NCI-H774 (cell line): Measurements from ENCODE around the gene C3orf18.
"Not testable (repeated sequence)": the region's sequence is repeated elsewhere in the genome, so short reads cannot be mapped to it uniquely, and the experiment has no call there.

ENCODE experiments used
- DNase-seq: peaks from one replicate; lab custom pipeline; 2025; lab: John Stamatoyannopoulos, UW

The C3orf18 gene

DNA sequence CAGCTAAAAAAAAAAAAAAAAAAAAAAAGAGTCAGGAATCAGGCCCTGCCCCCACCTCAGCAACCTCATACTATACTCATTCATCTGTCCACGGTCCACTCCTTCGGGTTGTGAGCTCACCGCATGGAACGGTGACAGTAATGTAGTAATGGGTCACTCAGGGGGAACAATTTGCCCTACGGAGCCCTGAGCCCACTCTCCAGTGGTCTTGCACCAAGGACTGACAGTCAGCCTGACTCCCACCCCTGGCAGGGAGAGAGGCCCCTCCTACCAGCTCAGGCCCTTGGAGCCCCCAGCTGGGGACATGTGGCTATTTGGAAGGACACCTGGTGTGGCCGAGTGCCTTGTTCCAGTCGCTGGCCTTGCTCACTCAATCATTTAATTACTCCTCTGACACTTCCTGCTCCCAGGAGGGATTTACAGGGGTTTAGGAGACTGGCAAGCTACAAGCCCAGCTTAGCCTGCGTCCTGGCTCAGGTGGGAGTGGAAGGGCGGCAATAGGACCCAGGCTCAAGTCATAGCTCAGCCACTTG, 44.2 kb downstream of the C3orf18 start:
- DNase-seq = no peak

DNA sequence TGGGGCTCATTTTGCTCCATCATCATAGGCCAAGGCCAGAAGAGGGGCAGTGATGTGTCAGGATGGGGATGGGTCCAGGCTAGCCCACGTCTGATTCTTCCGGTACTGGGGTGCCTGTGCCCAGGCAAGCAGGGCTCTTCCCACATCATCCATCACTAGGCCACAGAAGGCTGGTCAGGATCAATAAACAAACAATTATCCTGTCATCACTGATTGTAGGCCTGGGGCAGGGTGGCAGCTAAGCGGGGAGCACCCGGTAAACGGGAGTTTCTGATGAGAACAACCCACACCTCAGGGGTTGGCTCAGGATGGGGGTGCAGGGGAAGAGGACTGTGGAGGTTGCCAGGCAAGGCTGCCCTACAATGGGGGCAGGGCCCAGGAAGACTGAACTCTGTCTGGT, 46.0 kb downstream of the C3orf18 start:
- DNase-seq = no peak

- no peak for DNase-seq
Observed at GRCh38 chr3:50520849-50521248, 46.7 kb downstream of the C3orf18 start.

DNA sequence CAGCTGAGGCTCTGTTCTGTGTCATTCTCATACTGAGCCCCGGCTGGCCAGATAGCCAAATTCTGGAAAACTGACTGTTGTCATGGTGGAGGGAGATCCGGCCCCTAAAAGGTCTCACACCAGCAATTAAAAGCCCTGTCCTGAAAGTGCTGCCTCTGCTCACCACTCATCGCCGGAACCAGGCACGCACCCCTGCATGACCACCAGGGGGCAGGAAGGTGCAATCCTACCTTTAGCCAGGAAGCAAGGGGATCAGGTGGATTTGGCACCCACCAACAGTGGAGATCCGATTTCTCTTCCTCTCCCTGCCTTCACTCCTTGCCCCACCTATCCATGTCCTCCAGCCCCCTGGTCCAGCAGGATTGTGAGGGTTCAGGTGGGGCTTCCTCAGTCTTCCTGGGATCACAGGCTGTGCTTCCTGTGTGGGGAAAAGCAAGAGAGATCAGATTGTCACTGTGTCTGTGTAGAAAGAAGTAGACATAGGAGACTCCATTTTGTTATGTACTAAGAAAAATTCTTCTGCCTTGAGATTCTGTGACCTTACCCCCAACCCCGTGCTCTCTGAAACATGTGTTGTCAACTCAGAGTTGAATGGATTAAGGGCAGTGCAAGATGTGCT, 48.0 kb downstream of the C3orf18 start:
- DNase-seq = no peak

- no peak for DNase-seq
Observed at GRCh38 chr3:50518436-50518835, 49.1 kb downstream of the C3orf18 start.

GRCh38 chr3:50517721-50518206, 49.8 kb downstream of the C3orf18 start:
- DNase-seq = no peak

DNA sequence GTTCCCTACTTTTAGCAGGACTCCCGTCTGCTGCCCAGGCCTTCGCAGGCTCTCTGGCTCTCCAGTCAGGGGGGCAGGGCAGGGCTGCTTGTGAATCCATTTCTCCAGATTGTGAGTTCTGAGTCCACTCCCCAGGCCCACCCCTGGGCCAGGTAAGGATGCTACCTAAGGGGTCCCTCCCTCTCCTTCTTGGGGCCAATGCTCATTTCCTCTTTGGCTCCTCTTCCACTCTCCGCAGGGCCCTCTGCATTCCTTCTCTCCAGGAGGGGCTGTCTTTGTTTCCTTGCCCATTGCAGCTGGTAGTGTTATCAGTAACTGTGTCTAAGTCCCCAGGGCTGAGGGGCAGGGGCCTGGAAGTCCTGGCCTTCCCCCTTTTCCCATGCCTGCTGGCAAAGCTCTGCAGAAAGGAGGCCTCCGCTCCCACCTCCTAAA, 51.1 kb downstream of the C3orf18 start:
- no peak for DNase-seq

GRCh38 chr3:50515565-50516439, 51.7 kb downstream of the C3orf18 start:
- DNase-seq = no peak

DNA sequence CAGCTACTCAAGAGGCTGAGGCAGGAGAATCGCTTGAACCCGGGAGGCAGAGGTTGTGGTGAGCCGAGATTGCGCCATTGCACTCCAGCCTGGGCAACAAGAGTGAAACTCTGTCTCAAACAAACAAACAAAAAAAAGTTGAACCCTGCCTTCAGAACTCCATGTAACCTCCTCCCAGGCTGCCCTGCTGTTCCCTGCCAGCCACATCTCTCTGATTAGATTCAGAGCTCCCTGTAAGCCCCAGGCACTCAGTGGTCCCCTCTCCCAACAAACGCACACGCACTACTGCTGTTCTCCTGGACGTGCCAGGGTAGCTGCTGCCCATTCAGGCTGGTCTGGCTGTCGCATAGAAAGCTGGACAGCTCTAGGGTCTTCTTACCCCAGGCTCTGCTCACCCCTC, 54.6 kb downstream of the C3orf18 start:
- not testable (repeated sequence) for DNase-seq

GRCh38 chr3:50512131-50512530, 55.4 kb downstream of the C3orf18 start:
- DNase-seq = no peak

DNA sequence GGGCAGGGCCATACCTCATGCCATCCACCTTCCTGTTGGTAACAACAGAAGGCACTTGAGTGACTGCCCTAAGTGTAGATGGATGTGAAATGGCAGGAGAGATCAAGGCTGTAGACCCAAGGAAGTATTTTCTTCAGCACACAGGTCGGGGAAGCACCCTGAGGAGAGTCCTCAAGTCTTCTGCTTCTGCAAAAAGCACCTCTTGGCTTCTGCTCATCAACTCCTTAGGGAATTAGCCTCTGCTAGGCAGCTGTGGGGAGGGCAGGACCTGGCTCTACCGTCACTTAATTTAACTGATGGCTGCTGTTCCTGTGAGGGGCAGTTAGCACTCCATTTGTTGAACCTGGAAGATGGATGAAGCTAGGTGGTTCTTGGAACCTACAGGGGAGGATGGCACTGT, 57.2 kb downstream of the C3orf18 start:
- no peak for DNase-seq

GRCh38 chr3:50509715-50510114, 57.8 kb downstream of the C3orf18 start:
- DNase-seq = no peak

- no peak for DNase-seq
Observed at GRCh38 chr3:50508821-50509220, 58.7 kb downstream of the C3orf18 start.
